ENCODE results near the gene PRRG4. TPM values are rescaled to one million over a fixed set of nuclear protein-coding genes. Genes with fewer than 3 reads are reported as not detected.

PRRG4 gene
- total RNA-seq, 1 donor from 2014 or later = not detected

GRCh38 chr11:32874132-32874531 is 44.4 kb downstream of the PRRG4 start:
- Mint-ChIP-seq H3K27ac (ENCODE audit: unreplicated experiment) (no peak overlapping the region), H3K27me3 (ENCODE audit: unreplicated experiment) (no peaks in the 10 kb centered on the region), H3K4me1 (ENCODE audit: unreplicated experiment) (no peaks in the 10 kb centered on the region), H3K9me3 (ENCODE audit: unreplicated experiment) (no peaks in the 10 kb centered on the region), H3K4me3 (ENCODE audit: unreplicated experiment) (no peak overlapping the region), H3K36me3 (ENCODE audit: low read depth, unreplicated experiment) (no peaks in the 10 kb centered on the region)
- DNase-seq (ENCODE audit: low spot score) = no peak
- TF ChIP-seq, protein P1, sequence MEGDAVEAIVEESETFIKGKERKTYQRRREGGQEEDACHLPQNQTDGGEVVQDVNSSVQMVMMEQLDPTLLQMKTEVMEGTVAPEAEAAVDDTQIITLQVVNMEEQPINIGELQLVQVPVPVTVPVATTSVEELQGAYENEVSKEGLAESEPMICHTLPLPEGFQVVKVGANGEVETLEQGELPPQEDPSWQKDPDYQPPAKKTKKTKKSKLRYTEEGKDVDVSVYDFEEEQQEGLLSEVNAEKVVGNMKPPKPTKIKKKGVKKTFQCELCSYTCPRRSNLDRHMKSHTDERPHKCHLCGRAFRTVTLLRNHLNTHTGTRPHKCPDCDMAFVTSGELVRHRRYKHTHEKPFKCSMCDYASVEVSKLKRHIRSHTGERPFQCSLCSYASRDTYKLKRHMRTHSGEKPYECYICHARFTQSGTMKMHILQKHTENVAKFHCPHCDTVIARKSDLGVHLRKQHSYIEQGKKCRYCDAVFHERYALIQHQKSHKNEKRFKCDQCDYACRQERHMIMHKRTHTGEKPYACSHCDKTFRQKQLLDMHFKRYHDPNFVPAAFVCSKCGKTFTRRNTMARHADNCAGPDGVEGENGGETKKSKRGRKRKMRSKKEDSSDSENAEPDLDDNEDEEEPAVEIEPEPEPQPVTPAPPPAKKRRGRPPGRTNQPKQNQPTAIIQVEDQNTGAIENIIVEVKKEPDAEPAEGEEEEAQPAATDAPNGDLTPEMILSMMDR (IDR thresholded peaks at IDR 0.05; ENCODE audit: unreplicated experiment) = no peak

DNA sequence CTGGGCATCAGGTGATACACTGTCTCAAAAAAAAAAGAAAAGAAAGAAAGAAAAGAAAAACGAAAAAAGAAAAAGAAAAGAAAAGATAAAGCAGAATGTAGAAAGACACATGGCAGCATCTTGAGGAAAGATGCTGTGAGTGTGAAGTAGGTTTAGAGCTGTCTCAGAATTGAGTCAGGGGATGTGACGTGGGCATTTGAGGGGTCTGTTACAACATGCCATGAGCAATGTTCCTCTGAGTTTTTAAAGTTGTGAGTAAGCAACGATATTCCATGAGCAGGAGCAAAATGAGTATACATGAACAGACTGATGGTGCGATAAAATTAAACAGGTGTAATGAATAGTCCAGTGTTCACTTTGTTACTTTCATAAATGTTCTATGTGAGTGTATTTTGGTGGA is 51.6 kb downstream of the PRRG4 start:
- TF ChIP-seq, protein P1 (IDR thresholded peaks at IDR 0.05; ENCODE audit: unreplicated experiment) = no peak
- Mint-ChIP-seq H3K36me3 (ENCODE audit: low read depth, unreplicated experiment) (no peaks in the 10 kb centered on the region), H3K27me3 (ENCODE audit: unreplicated experiment) (peaks cover 3% of the 10 kb centered on the region), H3K4me3 (ENCODE audit: unreplicated experiment) (no peak overlapping the region), H3K4me1 (ENCODE audit: unreplicated experiment) (no peaks in the 10 kb centered on the region), H3K27ac (ENCODE audit: unreplicated experiment) (no peak overlapping the region), H3K9me3 (ENCODE audit: unreplicated experiment) (no peaks in the 10 kb centered on the region)
- DNase-seq (ENCODE audit: low spot score) = no peak

DNA sequence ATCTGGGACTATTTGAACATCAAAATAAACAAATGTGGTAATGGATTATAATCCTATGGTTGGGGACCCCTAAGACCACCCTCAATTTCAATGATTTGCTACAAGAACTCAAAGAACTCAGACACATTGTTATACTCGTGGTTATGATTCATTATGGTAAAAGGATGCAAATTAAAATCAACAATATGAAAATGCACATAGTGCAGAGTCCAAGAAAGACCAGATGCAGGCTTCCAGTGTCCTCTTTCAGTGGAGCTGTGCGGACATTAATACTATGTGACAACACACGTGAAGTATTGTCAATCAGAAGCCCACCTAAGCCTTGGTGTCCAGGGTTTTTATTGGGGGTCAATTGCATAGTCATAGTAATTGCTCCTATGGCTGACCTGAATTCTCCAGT is 53.7 kb downstream of the PRRG4 start:
- Mint-ChIP-seq H3K9me3 (ENCODE audit: unreplicated experiment) (no peaks in the 10 kb centered on the region), H3K36me3 (ENCODE audit: low read depth, unreplicated experiment) (no peaks in the 10 kb centered on the region), H3K27me3 (ENCODE audit: unreplicated experiment) (peaks cover 3% of the 10 kb centered on the region), H3K27ac (ENCODE audit: unreplicated experiment) (no peak overlapping the region), H3K4me1 (ENCODE audit: unreplicated experiment) (no peaks in the 10 kb centered on the region), H3K4me3 (ENCODE audit: unreplicated experiment) (no peak overlapping the region)
- DNase-seq (ENCODE audit: low spot score) = no peak
- TF ChIP-seq, protein P1 (IDR thresholded peaks at IDR 0.05; ENCODE audit: unreplicated experiment) = no peak

GRCh38 chr11:32884023-32884422 is 54.3 kb downstream of the PRRG4 start:
- Mint-ChIP-seq H3K27me3 (ENCODE audit: unreplicated experiment) (peaks cover 3% of the 10 kb centered on the region), H3K4me3 (ENCODE audit: unreplicated experiment) (no peak overlapping the region), H3K27ac (ENCODE audit: unreplicated experiment) (no peak overlapping the region), H3K36me3 (ENCODE audit: low read depth, unreplicated experiment) (peaks cover 4% of the 10 kb centered on the region), H3K4me1 (ENCODE audit: unreplicated experiment) (no peaks in the 10 kb centered on the region), H3K9me3 (ENCODE audit: unreplicated experiment) (no peaks in the 10 kb centered on the region)
- TF ChIP-seq, protein P1 (IDR thresholded peaks at IDR 0.05; ENCODE audit: unreplicated experiment) = no peak
- no peak for DNase-seq (ENCODE audit: low spot score)

- H3K9me3 Mint-ChIP-seq (ENCODE audit: unreplicated experiment) = no peaks in the 10 kb centered on the region
- no peak for DNase-seq (ENCODE audit: low spot score)
- peaks cover 3% of the 10 kb centered on the region for H3K27me3 Mint-ChIP-seq (ENCODE audit: unreplicated experiment)
- H3K4me1 Mint-ChIP-seq (ENCODE audit: unreplicated experiment) = no peaks in the 10 kb centered on the region
- no peak overlapping the region for H3K4me3 Mint-ChIP-seq (ENCODE audit: unreplicated experiment)
- H3K27ac Mint-ChIP-seq (ENCODE audit: unreplicated experiment) = peak overlapping the region; percentile 24
- peaks cover 6% of the 10 kb centered on the region for H3K36me3 Mint-ChIP-seq (ENCODE audit: low read depth, unreplicated experiment)
- TF ChIP-seq, protein P1 (IDR thresholded peaks at IDR 0.05; ENCODE audit: unreplicated experiment) = no peak
Observed at GRCh38 chr11:32884770-32885384, 55.1 kb downstream of the PRRG4 start.
